Activated naive CD4-positive, alpha-beta T cell treated with anti-CD3 and anti-CD28 coated beads for 36 hours (primary cell): ENCODE results near the gene PTGES3. TPM values are rescaled to one million over a fixed set of nuclear protein-coding genes. Genes with fewer than 3 reads are reported as not detected.

ENCODE experiments used
- CTCF ChIA-PET: fragments of 350-600 bp; sonication (Branson Sonifier 250); formaldehyde crosslinking; loops from one replicate; lab custom pipeline; 2021; ENCODE audit warnings: antibody characterized with exemption; lab: Charles Lee
- DNase-seq: peaks from one replicate; pipeline ENCODE4 v3.0.0-alpha.2; 2020
- H3K27ac Mint-ChIP-seq: one replicate; pipeline ENCODE4 v1.8.0; 2021; ENCODE audit warnings: mild to moderate bottlenecking, mixed read lengths
- H3K27me3 Mint-ChIP-seq: one replicate; pipeline ENCODE4 v1.8.0; 2021; ENCODE audit warnings: low read depth, mixed read lengths
- H3K36me3 Mint-ChIP-seq: one replicate; pipeline ENCODE4 v1.8.0; 2021; ENCODE audit warnings: low read depth, mixed read lengths
- H3K4me1 Mint-ChIP-seq: one replicate; pipeline ENCODE4 v1.8.0; 2021; ENCODE audit warnings: low read depth, mixed read lengths
- H3K4me3 Mint-ChIP-seq: one replicate; pipeline ENCODE4 v1.8.0; 2021; ENCODE audit warnings: mild to moderate bottlenecking, moderate library complexity, mixed read lengths
- H3K9me3 Mint-ChIP-seq: one replicate; pipeline ENCODE4 v1.8.0; 2021; ENCODE audit warnings: mixed read lengths
- intact Hi-C: fragments of 100-400 bp; cut with micrococcal nuclease; formaldehyde crosslinking; loops from one replicate; pipeline ENCODE4 v1.15.1; 2023
- total RNA-seq, 2 experiments: library from RNA; stranded (reverse); gene quantifications; one replicate each; pipeline ENCODE4 v1.2.3, GENCODE V29; 2021

The PTGES3 gene
- total RNA-seq, 2 experiments from 2014 or later = 289 to 293 TPM

DNA sequence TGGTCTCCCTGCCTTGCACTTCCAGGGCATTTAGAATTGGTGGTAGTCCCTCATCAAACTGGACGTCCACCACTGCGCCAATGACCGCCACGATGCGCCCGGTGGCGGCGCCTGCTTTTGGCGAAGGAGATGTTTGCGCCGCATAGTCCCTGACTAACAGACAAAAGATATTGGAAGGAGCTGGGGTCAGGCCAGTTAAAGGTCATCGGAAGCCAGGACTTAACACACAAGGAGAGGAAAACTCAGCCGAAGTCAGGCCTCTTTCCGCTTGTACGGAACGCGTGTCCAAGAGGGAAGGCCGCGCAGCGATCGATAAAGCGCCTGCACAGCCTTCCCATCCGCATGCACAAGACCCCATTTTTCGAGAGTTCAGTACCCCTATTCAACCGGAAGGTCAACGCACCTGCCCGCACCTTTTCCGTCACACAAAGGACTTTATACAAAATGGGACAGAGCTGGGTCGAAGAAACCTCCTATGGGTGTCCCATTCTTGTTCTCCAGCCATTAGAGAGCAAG is 42.8 kb downstream of the PTGES3 start:
- intact Hi-C loops = no loop called here
- H3K27ac Mint-ChIP-seq = peak overlapping the region; percentile 93
- CTCF ChIA-PET = interaction anchor here (0.9 to 2.6 kb wide), 2 partner anchors 9 to 130 kb away, joined by 3 to 34 read pairs; no protein-coding TSS in a partner anchor
- H3K27me3 Mint-ChIP-seq = no peaks in the 10 kb centered on the region
- H3K4me1 Mint-ChIP-seq = peaks cover 33% of the 10 kb centered on the region
- DNase-seq = no peak
- H3K36me3 Mint-ChIP-seq = peaks cover 43% of the 10 kb centered on the region
- no peaks in the 10 kb centered on the region for H3K9me3 Mint-ChIP-seq
- H3K4me3 Mint-ChIP-seq = peak overlapping the region; percentile 96

DNA sequence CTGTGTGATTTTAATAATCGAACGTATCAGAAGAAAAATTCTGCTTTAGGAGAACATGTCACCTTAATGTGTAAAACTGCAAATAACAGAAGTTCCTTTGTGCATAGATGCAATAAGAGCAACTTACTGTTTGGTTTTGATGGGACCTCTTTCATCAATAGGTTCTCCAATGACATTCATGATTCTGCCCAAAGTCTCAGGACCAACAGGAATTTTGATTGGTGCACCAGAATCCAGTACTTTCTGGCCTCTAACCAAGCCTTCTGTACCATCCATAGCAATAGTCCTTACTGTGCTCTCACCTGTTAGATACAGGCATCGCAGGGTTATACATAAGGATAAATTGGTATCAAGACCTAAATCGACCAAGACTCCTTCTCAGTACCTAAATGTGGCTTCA is 43.4 kb downstream of the PTGES3 start:
- DNase-seq = no peak

DNA sequence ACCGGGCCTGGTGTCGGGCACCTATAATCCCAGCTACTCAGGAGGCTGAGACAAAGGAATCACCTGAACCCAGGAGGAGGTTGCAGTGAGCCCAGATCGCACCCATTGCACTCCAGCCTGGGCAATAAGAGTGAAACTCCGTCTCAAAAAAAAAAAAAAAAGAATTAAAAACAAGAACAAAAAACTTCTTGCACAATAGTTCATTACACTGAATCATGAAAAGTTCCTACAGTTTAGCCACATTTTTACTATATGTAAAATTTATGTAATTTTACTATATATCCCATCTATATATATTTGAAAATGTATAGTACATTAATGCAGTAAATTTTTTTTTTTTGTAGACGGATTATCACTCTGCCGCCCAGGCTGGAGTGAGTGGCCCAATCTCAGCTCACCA is 46.9 kb downstream of the PTGES3 start:
- Mint-ChIP-seq H3K27me3 (no peaks in the 10 kb centered on the region), H3K4me3 (no peak overlapping the region), H3K9me3 (no peaks in the 10 kb centered on the region), H3K27ac (no peak overlapping the region), H3K36me3 (peaks cover 65% of the 10 kb centered on the region), H3K4me1 (peaks cover 55% of the 10 kb centered on the region)
- intact Hi-C loops = no loop called here
- DNase-seq = no peak
- CTCF ChIA-PET = interaction anchor here (0.7 kb wide), 1 partner anchor 9 kb away, joined by 3 read pairs; no protein-coding TSS in a partner anchor

More for the DNA sequence above, 43.4 kb downstream of the PTGES3 start:
- no peaks in the 10 kb centered on the region for H3K9me3 Mint-ChIP-seq
- CTCF ChIA-PET = interaction anchor here (2.6 kb wide), 1 partner anchor 9 kb away, joined by 34 read pairs; no protein-coding TSS in a partner anchor
- no peaks in the 10 kb centered on the region for H3K27me3 Mint-ChIP-seq
- peak overlapping the region; percentile 93 for H3K27ac Mint-ChIP-seq
- peaks cover 36% of the 10 kb centered on the region for H3K4me1 Mint-ChIP-seq
- H3K36me3 Mint-ChIP-seq = peaks cover 47% of the 10 kb centered on the region
- intact Hi-C loops = no loop called here
- H3K4me3 Mint-ChIP-seq = peak overlapping the region; percentile 96

DNA sequence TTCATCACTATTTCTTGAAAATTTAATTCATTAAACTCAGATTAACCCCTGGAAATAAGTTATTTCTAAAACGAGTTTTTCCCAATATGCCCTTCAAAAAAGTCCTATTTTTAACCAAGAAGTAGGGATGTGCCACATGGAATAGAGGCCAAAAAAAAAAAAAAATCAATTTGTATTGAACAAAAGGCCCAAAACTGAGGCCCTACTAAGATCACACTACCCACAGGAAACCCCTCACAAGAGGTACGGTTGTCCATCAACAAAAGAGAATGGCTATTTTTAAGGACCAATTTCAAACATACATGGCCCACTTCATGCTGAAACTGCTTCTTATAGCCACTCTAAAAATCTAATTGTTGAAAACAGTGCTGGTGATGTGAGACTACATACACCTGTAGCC is 50.5 kb downstream of the PTGES3 start:
- CTCF ChIA-PET = no interaction called here
- Mint-ChIP-seq H3K4me3 (no peak overlapping the region), H3K9me3 (no peaks in the 10 kb centered on the region), H3K27me3 (no peaks in the 10 kb centered on the region), H3K4me1 (peaks cover 62% of the 10 kb centered on the region), H3K27ac (peak overlapping the region; percentile 91), H3K36me3 (peaks cover 34% of the 10 kb centered on the region)
- intact Hi-C loops = loop anchor here (2.0 to 5.0 kb wide), 7 partner anchors 117 to 840 kb away; partner anchors contain the start of genes ARHGAP9, IL23A, NAB2 and NABP2
- no peak for DNase-seq

DNA sequence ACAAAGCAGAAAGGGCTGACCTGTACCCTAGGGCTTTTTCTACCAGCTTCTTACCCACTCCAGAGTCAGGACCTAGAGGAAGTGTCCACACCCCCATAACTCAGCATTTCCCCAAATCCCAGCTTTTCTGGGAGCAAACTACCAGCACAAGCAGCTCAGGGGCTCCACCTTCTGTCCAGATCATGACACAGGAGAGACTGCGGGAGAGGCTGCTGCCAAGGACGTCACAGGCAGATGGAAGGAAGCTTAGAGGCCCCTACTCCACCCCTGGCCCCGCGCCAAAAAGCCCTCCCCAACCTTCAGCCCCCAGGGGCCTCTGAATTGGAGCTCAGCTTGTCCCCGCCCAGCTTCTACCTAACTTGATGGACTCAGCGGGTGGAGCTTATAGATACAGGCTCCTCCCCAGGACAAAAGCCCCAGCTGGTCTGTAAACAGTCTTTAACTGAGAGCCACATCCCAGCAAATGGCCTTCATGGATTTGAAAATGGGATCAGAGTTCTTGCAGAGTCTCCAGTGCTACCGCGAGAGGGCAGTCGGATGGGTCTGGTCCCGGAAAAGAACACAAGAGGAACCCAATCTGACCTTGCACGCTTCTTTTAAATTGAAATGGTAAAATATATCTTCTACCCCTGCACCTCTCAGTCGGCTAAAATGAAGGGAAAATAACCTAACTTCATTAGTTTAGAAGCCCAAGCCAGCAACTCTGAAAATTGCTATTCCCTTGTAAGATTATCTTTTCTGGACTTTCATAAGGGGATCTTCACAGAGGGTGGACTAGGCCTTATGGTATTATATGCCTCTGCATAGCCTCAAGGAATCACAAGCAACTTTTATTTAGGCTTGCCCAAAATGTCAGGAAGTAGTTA is 51.2 kb downstream of the PTGES3 start:
- no peaks in the 10 kb centered on the region for H3K9me3 Mint-ChIP-seq
- H3K27ac Mint-ChIP-seq = peak overlapping the region; percentile 91
- H3K36me3 Mint-ChIP-seq = peaks cover 27% of the 10 kb centered on the region
- peak; percentile 97 for DNase-seq
- H3K27me3 Mint-ChIP-seq = no peaks in the 10 kb centered on the region
- peaks cover 62% of the 10 kb centered on the region for H3K4me1 Mint-ChIP-seq
- H3K4me3 Mint-ChIP-seq = peak overlapping the region; percentile 86
- intact Hi-C loops = loop anchor here (1.0 to 5.0 kb wide), 15 partner anchors 9 to 840 kb away; partner anchors contain the start of genes ARHGAP9, IL23A, NAB2 and NABP2
- CTCF ChIA-PET = interaction anchor here (0.7 to 3.4 kb wide), 35 partner anchors 9 to 628 kb away, joined by 3 to 34 read pairs (median 4); partner anchors contain the start of genes ATP5F1B, GLS2 and NACA

DNA sequence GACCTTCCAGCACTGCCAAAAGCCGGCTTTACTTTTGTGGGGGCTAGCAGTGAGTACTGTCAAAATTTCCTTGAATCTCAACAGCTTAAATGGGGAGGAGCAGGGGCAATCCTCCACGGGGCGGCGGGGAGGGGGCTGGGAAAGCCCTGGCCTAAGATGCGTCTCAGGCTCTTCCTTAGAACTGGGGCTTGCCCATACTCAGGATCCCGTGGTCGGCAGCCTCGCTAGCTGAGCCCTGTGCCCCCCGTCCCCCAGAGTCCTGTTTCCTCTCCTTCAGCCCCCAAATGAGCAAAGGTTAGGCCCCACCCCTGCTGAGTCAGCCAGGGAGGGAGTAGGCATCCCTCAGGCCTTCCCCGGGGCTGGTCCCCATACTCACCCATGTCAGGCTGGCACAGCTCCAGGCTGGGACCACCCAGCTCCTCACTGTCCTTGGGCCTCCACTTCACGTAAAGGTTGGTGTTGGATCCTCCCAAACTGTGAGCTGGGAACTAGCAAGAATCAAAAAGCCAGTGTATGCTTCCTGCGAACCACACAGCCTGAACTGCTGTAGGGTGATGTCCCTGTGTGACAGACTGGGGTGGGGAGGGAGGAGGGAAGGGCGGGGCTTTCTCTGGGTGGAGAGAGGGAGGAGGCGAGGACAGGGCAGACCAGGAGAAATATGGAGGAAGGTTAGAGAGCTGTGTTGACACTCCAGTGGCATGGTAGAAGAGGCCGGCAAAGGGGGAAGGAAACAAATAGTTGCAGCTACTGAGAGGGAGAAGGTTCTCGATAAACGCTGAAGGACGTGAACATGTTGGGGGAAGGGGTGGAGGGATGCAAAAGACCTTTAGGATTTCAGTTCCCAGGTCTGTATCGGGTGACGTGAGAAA is 52.0 kb downstream of the PTGES3 start:
- CTCF ChIA-PET = interaction anchor here (0.6 to 3.4 kb wide), 35 partner anchors 8 to 863 kb away, joined by 3 to 34 read pairs (median 5); partner anchors contain the start of genes ATP5F1B, GLS2 and NACA
- H3K27ac Mint-ChIP-seq = peak overlapping the region; percentile 91
- peak overlapping the region; percentile 86 for H3K4me3 Mint-ChIP-seq
- peaks cover 25% of the 10 kb centered on the region for H3K36me3 Mint-ChIP-seq
- H3K27me3 Mint-ChIP-seq = no peaks in the 10 kb centered on the region
- peaks cover 69% of the 10 kb centered on the region for H3K4me1 Mint-ChIP-seq
- no peaks in the 10 kb centered on the region for H3K9me3 Mint-ChIP-seq
- DNase-seq = peak; percentile 96
- intact Hi-C loops = loop anchor here (1.0 to 5.0 kb wide), 15 partner anchors 8 to 841 kb away; partner anchors contain the start of genes ARHGAP9, IL23A, NAB2 and NABP2

DNA sequence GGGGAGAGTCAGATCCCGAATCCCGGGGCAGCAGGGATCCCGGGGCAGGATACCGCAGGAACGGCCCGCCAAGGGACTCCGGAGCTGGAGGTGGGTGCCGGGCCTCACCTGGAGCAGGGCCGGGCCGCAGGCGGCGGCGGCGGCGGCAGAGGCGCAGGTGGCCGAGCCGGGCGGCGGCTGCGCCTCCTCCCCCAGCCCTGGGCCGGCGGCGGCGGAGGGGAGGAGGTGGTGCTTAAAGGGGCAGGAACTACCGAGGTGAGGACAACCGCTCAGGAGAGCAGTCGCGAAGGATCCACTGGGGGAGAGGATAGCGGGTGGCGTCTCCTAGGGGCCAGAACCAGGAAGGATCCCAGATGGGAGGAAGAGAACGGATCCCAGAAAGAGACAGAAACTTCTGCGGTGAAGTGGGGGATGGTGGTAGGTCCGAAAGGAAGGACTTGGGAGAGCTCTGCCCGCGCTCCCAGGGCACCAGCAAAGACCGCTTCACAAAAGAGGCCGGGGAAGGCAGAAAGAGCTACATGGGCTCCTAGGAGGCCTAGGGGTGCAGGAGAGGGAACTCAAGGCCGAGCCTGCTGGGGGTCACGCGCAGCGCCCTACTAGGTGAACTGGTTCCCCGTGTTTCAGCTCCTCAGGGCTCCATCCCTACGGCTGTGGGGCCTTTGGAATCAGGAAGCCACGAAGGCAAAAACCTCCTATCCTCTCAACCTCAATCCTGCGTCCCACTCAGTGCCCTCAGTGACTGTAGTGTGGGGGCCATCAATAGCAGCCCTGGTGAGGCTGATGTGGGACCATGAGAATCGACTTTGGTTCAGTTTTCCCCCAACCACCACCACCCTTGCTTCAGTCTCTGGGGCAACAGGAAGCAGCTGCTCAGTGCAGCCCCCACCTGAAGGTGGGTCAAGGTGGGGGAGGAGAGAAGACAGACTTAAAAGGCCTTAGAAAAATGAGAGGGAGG is 53.0 kb downstream of the PTGES3 start:
- peak overlapping the region; percentile 86 for H3K4me3 Mint-ChIP-seq
- peak; percentile 74 for DNase-seq
- CTCF ChIA-PET = interaction anchor here (0.6 to 3.4 kb wide), 13 partner anchors 9 to 864 kb away, joined by 3 to 34 read pairs (median 5); partner anchors contain the start of genes ATP5F1B and GLS2
- H3K36me3 Mint-ChIP-seq = peaks cover 22% of the 10 kb centered on the region
- H3K27ac Mint-ChIP-seq = peak overlapping the region; percentile 91
- intact Hi-C loops = loop anchor here (5.0 kb wide), 6 partner anchors 298 to 842 kb away; partner anchors contain the start of genes ARHGAP9, IL23A, NAB2 and NABP2
- H3K9me3 Mint-ChIP-seq = no peaks in the 10 kb centered on the region
- peaks cover 78% of the 10 kb centered on the region for H3K4me1 Mint-ChIP-seq
- H3K27me3 Mint-ChIP-seq = no peaks in the 10 kb centered on the region

DNA sequence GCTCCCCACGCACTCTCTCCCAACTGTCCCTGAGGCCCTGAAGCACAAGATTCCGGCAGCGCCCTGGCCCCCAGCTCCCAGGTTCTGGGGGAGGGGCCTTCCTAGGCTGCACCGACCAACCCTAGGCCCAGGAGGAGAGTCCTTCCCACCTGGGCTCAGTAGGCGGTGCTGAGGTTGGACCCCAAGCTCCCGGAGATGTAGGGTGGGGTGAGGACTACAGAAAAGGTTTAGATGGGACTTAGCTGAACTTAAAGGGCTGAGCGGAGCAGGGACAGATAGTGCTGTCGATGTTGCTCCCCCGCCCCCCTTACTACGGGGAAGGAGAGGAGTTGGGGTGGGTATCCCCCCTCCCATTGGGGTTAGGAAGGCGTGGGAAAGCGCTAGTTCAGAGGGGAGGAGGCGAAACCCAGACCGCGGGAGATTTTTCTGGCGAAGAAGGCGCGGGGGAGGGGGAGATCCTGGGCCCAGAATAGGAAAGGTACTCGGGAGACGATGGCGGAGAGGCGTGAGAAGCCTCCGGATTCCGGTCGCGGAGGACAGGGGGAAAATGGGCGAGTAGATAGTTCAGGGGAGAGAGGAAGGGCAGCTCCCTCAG is 53.7 kb downstream of the PTGES3 start:
- Mint-ChIP-seq H3K9me3 (no peaks in the 10 kb centered on the region), H3K4me3 (peak overlapping the region; percentile 86), H3K4me1 (peaks cover 75% of the 10 kb centered on the region), H3K36me3 (peaks cover 18% of the 10 kb centered on the region), H3K27me3 (no peaks in the 10 kb centered on the region), H3K27ac (peak overlapping the region; percentile 75)
- CTCF ChIA-PET = interaction anchor here (1.0 to 3.4 kb wide), 5 partner anchors 10 to 458 kb away, joined by 3 to 34 read pairs (median 23); partner anchors contain the start of gene ATP5F1B
- DNase-seq = peak; percentile 38
- intact Hi-C loops = no loop called here

DNA sequence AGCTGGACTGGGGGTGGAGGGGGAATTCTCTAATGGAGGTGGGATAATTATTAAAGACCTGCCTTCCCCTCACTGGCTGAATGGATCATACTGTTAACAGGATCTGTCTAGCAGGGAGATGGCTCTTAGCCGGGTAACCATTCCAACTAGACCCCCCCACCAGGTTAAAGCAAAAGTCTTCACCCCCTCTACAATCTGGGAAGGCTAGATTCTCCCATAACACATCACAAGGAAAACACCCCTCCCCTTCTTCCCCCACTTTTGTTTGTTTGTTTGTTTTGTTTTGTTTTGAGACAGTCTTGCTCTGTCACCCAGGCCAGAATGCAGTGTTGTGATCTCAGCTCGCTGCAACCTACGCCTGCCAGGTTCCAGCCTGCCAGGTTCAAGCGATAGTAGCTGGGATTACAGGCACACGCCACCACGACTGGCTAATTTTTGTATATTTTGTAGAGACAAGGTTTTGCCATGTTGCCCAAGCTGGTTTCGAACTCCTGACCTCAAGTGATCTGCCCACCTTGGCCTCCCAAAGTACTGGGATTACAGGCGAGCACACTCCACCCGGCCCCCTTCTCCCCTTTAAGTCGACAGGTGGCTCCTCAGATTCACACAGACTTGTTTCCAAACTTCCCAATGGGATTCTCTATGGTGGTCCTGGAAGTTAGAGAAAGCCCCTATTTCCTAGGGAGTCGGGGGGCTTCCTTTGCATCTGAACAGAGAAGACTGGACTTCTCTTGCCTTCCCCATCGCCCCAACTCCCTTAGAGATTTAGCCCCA is 54.4 kb downstream of the PTGES3 start:
- DNase-seq = no peak
- Mint-ChIP-seq H3K27me3 (no peaks in the 10 kb centered on the region), H3K27ac (peak overlapping the region; percentile 23), H3K9me3 (no peaks in the 10 kb centered on the region), H3K4me1 (peaks cover 75% of the 10 kb centered on the region), H3K36me3 (peaks cover 15% of the 10 kb centered on the region), H3K4me3 (peak overlapping the region; percentile 86)
- intact Hi-C loops = loop anchor here (2.0 kb wide), 1 partner anchor 705 kb away; no protein-coding TSS in a partner anchor
- CTCF ChIA-PET = interaction anchor here (1.1 to 3.4 kb wide), 2 partner anchors 14 to 44 kb away, joined by 5 to 23 read pairs; no protein-coding TSS in a partner anchor
